Colonic mucosa (tissue), 4 donors: ENCODE results near the gene DMD. TPM values are rescaled to one million over a fixed set of nuclear protein-coding genes. Genes with fewer than 3 reads are reported as not detected.

ENCODE experiments used
- DNase-seq: peaks from one replicate; pipeline ENCODE4 v3.0.0-alpha.2; 2020
- H3K27ac ChIP-seq: fragments of 200-600 bp; one replicate; pipeline ENCODE4 v1.8.0; 2021
- H3K27me3 ChIP-seq: fragments of 200-600 bp; one replicate; pipeline ENCODE4 v1.8.0; 2021
- H3K36me3 ChIP-seq: fragments of 200-600 bp; one replicate; pipeline ENCODE4 v1.8.0; 2021
- H3K4me1 ChIP-seq: fragments of 200-600 bp; one replicate; pipeline ENCODE4 v1.8.0; 2021; ENCODE audit warnings: mild to moderate bottlenecking
- H3K4me3 ChIP-seq: fragments of 200-600 bp; one replicate; pipeline ENCODE4 v1.8.0; 2021
- H3K9ac ChIP-seq, 2 donors: one replicate each; pipeline ENCODE4 v1.7.0; 2013; ENCODE audit warnings: control low read depth in 2 of 2, low read depth in 2 of 2, low read length in 2 of 2
- H3K9me3 ChIP-seq: fragments of 200-600 bp; one replicate; pipeline ENCODE4 v1.8.0; 2021
- intact Hi-C: fragments of 100-400 bp; cut with DNase I; formaldehyde crosslinking; loops from one replicate; pipeline ENCODE4 v1.14.1; 2022
- total RNA-seq, 2 donors: library from RNA; stranded (reverse); fragmentation: NEBNext Ultra II Directional in 1 of 2; extraction: Animal tissue kit (Norgen Biotek cat#: 25700) in 1 of 2; gene quantifications; one replicate each; pipeline ENCODE4 v1.2.1, GENCODE V29; 2021
- TF ChIP-seq, protein P1 (sequence below): fragments of 200-600 bp; IDR thresholded peaks from one replicate; pipeline ENCODE4 v1.8.0; 2022; ENCODE audit warnings: antibody characterized with exemption, mild to moderate bottlenecking
- donor health status: healthy.
- donor health status: DM: no; HTN: no; CAD: no.
- donor health status: DM: no; HTN: no; CAD: no.

DMD gene
- total RNA-seq, 2 donors from 2014 or later: 7.3 to 24.5 TPM

DNA sequence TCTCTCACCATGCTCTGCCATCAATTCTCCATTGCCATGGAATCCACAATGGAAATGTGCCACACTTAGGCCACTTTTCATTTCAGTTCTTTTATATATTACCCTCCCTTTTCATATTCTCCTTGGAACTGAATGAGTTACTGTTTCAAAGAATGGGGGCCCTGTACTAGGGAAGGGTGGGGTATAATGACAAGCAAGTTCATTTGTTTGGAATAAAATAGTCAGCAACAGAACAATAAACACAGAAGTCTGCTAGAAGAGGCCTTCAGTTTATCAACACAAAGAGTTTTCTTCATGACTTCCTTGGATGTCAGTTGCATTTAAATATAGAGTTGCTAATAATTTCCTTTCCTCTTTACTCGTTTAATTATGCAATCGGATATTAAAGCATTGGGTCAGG is 1661.2 kb downstream of the DMD start:
- no peak for DNase-seq
- H3K4me3 ChIP-seq: no peak overlapping the region
- peaks cover 4% of the 10 kb centered on the region for H3K27me3 ChIP-seq
- H3K4me1 ChIP-seq: no peaks in the 10 kb centered on the region
- intact Hi-C loops: no loop called here
- no peaks in the 10 kb centered on the region for H3K36me3 ChIP-seq
- no peak overlapping the region for H3K9ac ChIP-seq
- no peaks in the 10 kb centered on the region for H3K9me3 ChIP-seq
- no peak overlapping the region for H3K27ac ChIP-seq
- TF ChIP-seq, protein P1, sequence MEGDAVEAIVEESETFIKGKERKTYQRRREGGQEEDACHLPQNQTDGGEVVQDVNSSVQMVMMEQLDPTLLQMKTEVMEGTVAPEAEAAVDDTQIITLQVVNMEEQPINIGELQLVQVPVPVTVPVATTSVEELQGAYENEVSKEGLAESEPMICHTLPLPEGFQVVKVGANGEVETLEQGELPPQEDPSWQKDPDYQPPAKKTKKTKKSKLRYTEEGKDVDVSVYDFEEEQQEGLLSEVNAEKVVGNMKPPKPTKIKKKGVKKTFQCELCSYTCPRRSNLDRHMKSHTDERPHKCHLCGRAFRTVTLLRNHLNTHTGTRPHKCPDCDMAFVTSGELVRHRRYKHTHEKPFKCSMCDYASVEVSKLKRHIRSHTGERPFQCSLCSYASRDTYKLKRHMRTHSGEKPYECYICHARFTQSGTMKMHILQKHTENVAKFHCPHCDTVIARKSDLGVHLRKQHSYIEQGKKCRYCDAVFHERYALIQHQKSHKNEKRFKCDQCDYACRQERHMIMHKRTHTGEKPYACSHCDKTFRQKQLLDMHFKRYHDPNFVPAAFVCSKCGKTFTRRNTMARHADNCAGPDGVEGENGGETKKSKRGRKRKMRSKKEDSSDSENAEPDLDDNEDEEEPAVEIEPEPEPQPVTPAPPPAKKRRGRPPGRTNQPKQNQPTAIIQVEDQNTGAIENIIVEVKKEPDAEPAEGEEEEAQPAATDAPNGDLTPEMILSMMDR: no peak

DNA sequence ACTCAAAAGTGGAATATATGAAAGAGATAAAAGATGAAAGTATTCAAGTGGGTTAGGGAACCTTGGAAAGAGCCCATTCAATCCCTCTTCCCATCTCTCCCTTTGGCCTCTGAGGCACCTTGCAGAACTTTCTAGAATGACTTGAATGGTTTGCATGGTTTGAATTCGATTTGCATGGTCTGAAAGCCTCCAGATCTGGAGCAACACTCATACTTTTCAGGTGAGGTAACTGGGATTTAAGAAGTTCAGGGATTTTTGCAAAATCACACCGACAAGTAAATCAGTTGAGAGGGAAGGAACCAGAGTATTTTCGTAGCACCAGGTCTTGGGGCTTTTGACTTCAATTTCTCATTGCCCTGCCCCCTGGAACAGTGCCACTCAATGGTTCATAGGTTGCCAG is 1663.5 kb downstream of the DMD start:
- intact Hi-C loops: no loop called here

DNA sequence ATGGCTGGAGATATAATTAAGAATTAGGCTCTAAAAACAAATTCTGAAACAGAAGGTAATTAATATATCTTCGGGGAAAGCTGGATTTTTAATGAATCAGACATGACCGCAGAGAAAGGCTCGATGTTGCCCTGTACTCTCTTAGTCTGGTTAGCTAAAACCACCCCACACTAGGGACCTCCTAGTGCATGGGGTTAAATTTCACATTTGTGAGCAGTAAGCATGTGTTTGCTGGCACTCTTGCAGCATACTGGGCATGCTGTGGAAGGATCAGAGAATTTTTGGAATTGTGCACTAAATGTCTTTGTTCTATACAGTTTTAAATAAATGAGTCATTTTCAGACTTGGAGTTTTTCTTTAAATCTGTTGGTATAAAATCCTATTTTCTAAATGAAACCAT is 1663.9 kb downstream of the DMD start:
- H3K36me3 ChIP-seq: no peaks in the 10 kb centered on the region
- no peak overlapping the region for H3K4me3 ChIP-seq
- TF ChIP-seq, protein P1: no peak
- DNase-seq: no peak
- no peaks in the 10 kb centered on the region for H3K4me1 ChIP-seq
- peaks cover 6% of the 10 kb centered on the region for H3K27me3 ChIP-seq
- intact Hi-C loops: no loop called here
- H3K9ac ChIP-seq: no peak overlapping the region
- H3K9me3 ChIP-seq: no peaks in the 10 kb centered on the region
- H3K27ac ChIP-seq: no peak overlapping the region

More for the DNA sequence above, 1663.5 kb downstream of the DMD start:
- no peaks in the 10 kb centered on the region for H3K4me1 ChIP-seq
- no peak overlapping the region for H3K9ac ChIP-seq
- H3K36me3 ChIP-seq: no peaks in the 10 kb centered on the region
- TF ChIP-seq, protein P1: no peak
- H3K27ac ChIP-seq: no peak overlapping the region
- DNase-seq: no peak
- H3K9me3 ChIP-seq: no peaks in the 10 kb centered on the region
- no peak overlapping the region for H3K4me3 ChIP-seq
- H3K27me3 ChIP-seq: peaks cover 6% of the 10 kb centered on the region

DNA sequence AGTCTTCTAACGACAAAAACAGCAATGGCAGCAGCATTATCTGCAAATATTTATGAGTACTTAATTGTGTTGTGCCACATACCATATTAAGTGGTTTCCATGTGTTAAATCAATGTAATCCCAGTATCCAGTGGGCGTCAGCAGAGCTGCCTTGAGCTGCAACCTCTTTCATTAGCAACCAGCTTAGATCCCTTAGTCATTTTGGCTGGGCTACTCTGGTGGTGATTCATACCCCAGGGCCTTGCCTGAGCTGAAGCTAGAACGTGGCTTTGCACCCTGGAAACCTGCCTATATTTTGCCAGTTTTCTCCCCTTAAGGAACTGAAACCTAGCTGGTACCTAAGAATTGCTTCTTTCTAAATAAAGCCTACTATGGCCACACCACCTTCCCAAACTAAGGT is 1665.2 kb downstream of the DMD start:
- Histone ChIP-seq H3K9ac (no peak overlapping the region), H3K9me3 (no peaks in the 10 kb centered on the region), H3K27ac (no peak overlapping the region), H3K36me3 (no peaks in the 10 kb centered on the region), H3K4me3 (no peak overlapping the region), H3K4me1 (no peaks in the 10 kb centered on the region), H3K27me3 (peaks cover 6% of the 10 kb centered on the region)
- TF ChIP-seq, protein P1: no peak
- no peak for DNase-seq
- intact Hi-C loops: no loop called here

DNA sequence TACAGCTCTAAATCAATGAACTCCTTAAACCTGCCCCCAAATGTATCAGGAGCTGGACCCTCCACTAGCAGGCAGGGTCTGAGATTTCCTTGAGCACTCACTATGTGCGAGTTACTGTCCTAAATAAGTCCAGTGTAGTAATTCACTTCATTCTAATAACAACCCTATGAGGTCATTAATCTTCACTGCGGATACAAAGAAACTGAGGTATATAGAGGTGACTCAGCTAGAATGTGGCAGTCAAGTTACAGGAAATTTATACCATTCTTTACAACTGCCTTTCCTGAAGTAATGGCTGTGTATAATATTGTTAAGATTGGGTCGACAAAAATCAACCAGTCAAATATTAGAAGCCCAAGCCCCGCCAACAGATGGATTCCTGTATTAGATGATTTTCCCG is 1665.6 kb downstream of the DMD start:
- TF ChIP-seq, protein P1: no peak
- no peak overlapping the region for H3K9ac ChIP-seq

DNA sequence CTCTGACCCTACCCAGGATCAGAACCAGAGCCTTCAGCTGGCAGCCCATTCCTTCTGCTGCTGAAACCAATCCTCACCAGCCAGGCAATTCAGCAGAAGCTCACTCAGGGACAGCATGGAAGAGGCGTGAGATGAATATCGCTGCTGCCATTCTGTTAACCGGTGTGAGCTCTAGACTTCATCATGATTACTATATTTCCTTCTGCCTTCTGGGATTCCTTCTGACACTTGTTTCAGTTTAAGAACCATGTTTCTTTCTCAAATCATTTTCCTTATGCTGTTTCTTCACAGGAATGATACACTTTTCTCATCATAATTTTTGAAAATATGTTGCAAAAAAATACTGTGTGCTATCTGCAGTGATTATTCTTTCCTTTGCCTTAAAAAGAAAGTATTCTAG is 1666.2 kb downstream of the DMD start:
- Histone ChIP-seq H3K36me3 (no peaks in the 10 kb centered on the region), H3K9me3 (no peaks in the 10 kb centered on the region), H3K4me1 (no peaks in the 10 kb centered on the region), H3K9ac (no peak overlapping the region), H3K4me3 (no peak overlapping the region), H3K27me3 (peaks cover 6% of the 10 kb centered on the region), H3K27ac (no peak overlapping the region)
- no peak for DNase-seq
- intact Hi-C loops: no loop called here
- TF ChIP-seq, protein P1: no peak

More for the DNA sequence above, 1665.6 kb downstream of the DMD start:
- H3K9me3 ChIP-seq: no peaks in the 10 kb centered on the region
- H3K36me3 ChIP-seq: no peaks in the 10 kb centered on the region
- H3K4me1 ChIP-seq: no peaks in the 10 kb centered on the region
- intact Hi-C loops: no loop called here
- no peak for DNase-seq
- H3K27ac ChIP-seq: no peak overlapping the region
- H3K27me3 ChIP-seq: peaks cover 6% of the 10 kb centered on the region
- no peak overlapping the region for H3K4me3 ChIP-seq
